Mesenchymal stem cell (in vitro differentiated cells and primary cell): ENCODE measurements around the gene BBX.

Source experiments
- DNase-seq: peaks from one replicate; pipeline ENCODE4 v3.0.0-alpha.2; 2013
- H2AFZ ChIP-seq: one replicate; pipeline ENCODE4 v1.6.1; 2013; ENCODE audit warnings: low read depth, mild to moderate bottlenecking, control low read depth, inconsistent platforms, low read length, moderate library complexity
- H2AK5ac ChIP-seq: 2 replicates; pipeline ENCODE4 v1.6.1; 2013; ENCODE audit warnings: low read length, moderate library complexity, mild to moderate bottlenecking, inconsistent platforms; ENCODE audit not compliant: severe bottlenecking
- H2BK120ac ChIP-seq: one replicate; pipeline ENCODE4 v1.6.1; 2013; ENCODE audit warnings: low read depth, mild to moderate bottlenecking, inconsistent platforms, low read length, moderate library complexity
- H2BK12ac ChIP-seq, 2 experiments: one replicate each; pipeline ENCODE4 v1.6.1; 2013; ENCODE audit warnings: inconsistent platforms in 2 of 2, low read length in 2 of 2, mild to moderate bottlenecking in 2 of 2, moderate library complexity in 2 of 2, control low read depth in 1 of 2
- H2BK15ac ChIP-seq: one replicate; pipeline ENCODE4 v1.6.1; 2013; ENCODE audit warnings: mild to moderate bottlenecking, low read depth, inconsistent platforms; ENCODE audit not compliant: poor library complexity, severe bottlenecking
- H2BK5ac ChIP-seq: 2 replicates; pipeline ENCODE4 v1.6.1; 2013; ENCODE audit warnings: low read depth, mild to moderate bottlenecking, low read length, control low read depth, inconsistent platforms; ENCODE audit not compliant: poor library complexity, severe bottlenecking
- H3K14ac ChIP-seq, 2 experiments: one replicate each; pipeline ENCODE4 v1.6.1; 2013; ENCODE audit warnings: inconsistent platforms in 2 of 2, low read length in 2 of 2, control low read depth in 1 of 2, mild to moderate bottlenecking in 1 of 2, moderate library complexity in 1 of 2
- H3K18ac ChIP-seq, 2 experiments: one replicate each; pipeline ENCODE4 v1.6.1; 2013; ENCODE audit warnings: inconsistent platforms in 2 of 2, low read length in 2 of 2, control low read depth in 1 of 2, low read depth in 1 of 2, mild to moderate bottlenecking in 1 of 2
- H3K23ac ChIP-seq, 2 experiments: one replicate each; pipeline ENCODE4 v1.6.1; 2013; ENCODE audit warnings: inconsistent platforms in 2 of 2, low read length in 2 of 2, mild to moderate bottlenecking in 2 of 2, moderate library complexity in 2 of 2, control low read depth in 1 of 2
- H3K27ac ChIP-seq: 2 replicates; pipeline ENCODE4 v1.5.1; 2013; ENCODE audit warnings: mild to moderate bottlenecking, moderate library complexity, low read length, control low read depth, inconsistent platforms; ENCODE audit not compliant: poor library complexity, severe bottlenecking
- H3K27me3 ChIP-seq, 2 experiments: 2 replicates each; pipeline versions ENCODE4 v1.6.1 to v1.7.0; 2013; ENCODE audit warnings: low read length in 2 of 2, mild to moderate bottlenecking in 2 of 2, moderate library complexity in 2 of 2, control low read depth in 1 of 2, inconsistent platforms in 1 of 2; ENCODE audit not compliant: control insufficient read depth in 1 of 2, insufficient read depth in 1 of 2
- H3K36me3 ChIP-seq, 2 experiments: 2 replicates each; pipeline versions ENCODE4 v1.6.1 to v1.7.0; 2013; ENCODE audit warnings: low read length in 2 of 2, control low read depth in 1 of 2, inconsistent platforms in 1 of 2, low read depth in 1 of 2, mild to moderate bottlenecking in 1 of 2; ENCODE audit not compliant: insufficient read depth in 2 of 2, control insufficient read depth in 1 of 2
- H3K4ac ChIP-seq, 2 experiments: one replicate each; pipeline ENCODE4 v1.6.1; 2013; ENCODE audit warnings: inconsistent platforms in 2 of 2, low read length in 2 of 2, mild to moderate bottlenecking in 2 of 2, moderate library complexity in 2 of 2, control low read depth in 1 of 2, low read depth in 1 of 2
- H3K4me1 ChIP-seq: 2 replicates; pipeline ENCODE4 v1.6.1; 2013; ENCODE audit warnings: low read depth, low read length, control low read depth; ENCODE audit not compliant: control insufficient read depth, insufficient read depth
- H3K4me2 ChIP-seq: 2 replicates; pipeline ENCODE4 v1.6.1; 2013; ENCODE audit warnings: low read length, mild to moderate bottlenecking, inconsistent platforms; ENCODE audit not compliant: poor library complexity, severe bottlenecking
- H3K4me3 ChIP-seq, 2 experiments: 2 replicates each; pipeline versions ENCODE4 v1.5.1 to v1.7.0; 2013; ENCODE audit warnings: low read length in 2 of 2, mild to moderate bottlenecking in 2 of 2, control low read depth in 1 of 2, low read depth in 1 of 2; ENCODE audit not compliant: insufficient read depth in 1 of 2
- H3K79me1 ChIP-seq: replicated peaks from 2 replicates; pipeline ENCODE4 v1.6.1; 2013; ENCODE audit warnings: mild to moderate bottlenecking, control low read depth, low read length, inconsistent platforms; ENCODE audit not compliant: poor library complexity, severe bottlenecking
- H3K9ac ChIP-seq: 2 replicates; pipeline ENCODE4 v1.7.0; 2013; ENCODE audit warnings: mild to moderate bottlenecking, low read length, moderate library complexity
- H3K9me3 ChIP-seq: 2 replicates; pipeline ENCODE4 v1.7.0; 2013; ENCODE audit warnings: mild to moderate bottlenecking, low read length; ENCODE audit not compliant: control insufficient read depth
- H4K8ac ChIP-seq: one replicate; pipeline ENCODE4 v1.6.1; 2013; ENCODE audit warnings: inconsistent platforms, mild to moderate bottlenecking, low read length, moderate library complexity
- H4K91ac ChIP-seq: one replicate; pipeline ENCODE4 v1.6.1; 2013; ENCODE audit warnings: mild to moderate bottlenecking, low read length, inconsistent platforms
- WGBS: methylation state at CpG from one replicate; pipeline ENCODE4 v1.1.7; 2013; ENCODE audit warnings: mixed read lengths; 5-methylcytosine and 5-hydroxymethylcytosine counted together

The BBX gene

DNA sequence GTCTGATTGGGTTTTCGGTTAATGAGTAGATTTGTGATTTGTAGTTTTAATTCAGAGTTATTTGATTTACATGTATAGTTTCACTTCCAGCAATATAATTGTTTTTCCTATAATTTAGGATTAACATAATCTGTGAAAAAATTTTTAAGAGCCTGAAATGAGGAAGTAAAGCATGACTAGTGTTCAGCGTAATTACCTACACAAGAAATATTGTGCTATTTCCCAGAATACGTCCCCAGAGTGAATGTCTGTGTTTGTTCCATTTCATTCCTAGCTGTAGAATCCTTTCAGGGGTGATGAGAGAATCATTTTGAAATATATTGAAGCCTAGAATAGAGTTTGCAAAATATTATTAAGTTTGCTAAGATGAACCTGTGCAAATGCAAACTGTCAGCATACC is 247.1 kb downstream of the BBX start:
- Histone ChIP-seq H3K4ac (no peak overlapping the region), H3K4me3 (no peak overlapping the region), H3K36me3 (peaks cover 4 to 11% of the 10 kb centered on the region in 2 experiments), H4K8ac (no peak overlapping the region), H3K27me3 (no peaks in the 10 kb centered on the region), H3K14ac (no peak overlapping the region), H2BK12ac (no peak overlapping the region), H3K9me3 (no peaks in the 10 kb centered on the region), H2AFZ (no peak overlapping the region), H3K23ac (no peak overlapping the region), H3K4me2 (no peak overlapping the region), H4K91ac (no peak overlapping the region), H2BK5ac (no peak overlapping the region), H3K9ac (no peak overlapping the region), H3K79me1 (peaks cover 8% of the 10 kb centered on the region), H3K27ac (no peak overlapping the region), H2AK5ac (no peak overlapping the region), H3K18ac (no peak overlapping the region), H2BK15ac (no peak overlapping the region), H2BK120ac (no peak overlapping the region), H3K4me1 (no peaks in the 10 kb centered on the region)
- no peak for DNase-seq
- 100% methylated on average over 2 of the region's 3 CpGs for WGBS

DNA sequence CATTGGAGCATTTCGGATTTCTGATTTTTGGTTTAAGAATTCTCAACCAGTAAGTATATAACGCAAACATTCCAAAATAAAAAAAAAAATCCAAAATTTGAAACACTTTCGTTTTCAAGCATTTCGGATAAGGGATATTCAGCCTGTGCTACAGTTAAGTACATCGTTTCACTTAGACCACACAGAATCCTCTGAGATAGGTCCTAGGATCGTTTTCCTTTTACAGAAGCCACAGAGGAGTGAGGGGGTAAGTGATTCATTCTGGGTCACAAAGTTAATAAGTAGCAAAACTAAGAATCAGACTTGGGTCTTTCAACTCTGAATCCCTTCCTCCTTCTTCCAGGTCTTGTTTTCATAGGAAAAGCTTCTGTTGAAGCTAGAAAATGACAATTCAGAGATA is 249.3 kb downstream of the BBX start:
- Histone ChIP-seq H2AFZ (no peak overlapping the region), H3K79me1 (peaks cover 8% of the 10 kb centered on the region), H3K27me3 (no peaks in the 10 kb centered on the region), H2BK5ac (no peak overlapping the region), H3K4me3 (no peak overlapping the region), H3K36me3 (peaks cover 0 to 16% of the 10 kb centered on the region in 2 experiments), H3K9ac (no peak overlapping the region), H2BK12ac (no peak overlapping the region), H4K91ac (no peak overlapping the region), H2BK15ac (no peak overlapping the region), H2AK5ac (no peak overlapping the region), H3K14ac (no peak overlapping the region), H3K27ac (peak overlapping the region; percentile 79), H3K18ac (no peak overlapping the region), H3K4me1 (no peaks in the 10 kb centered on the region), H3K4me2 (no peak overlapping the region), H3K4ac (no peak overlapping the region), H3K9me3 (no peaks in the 10 kb centered on the region), H4K8ac (no peak overlapping the region), H2BK120ac (no peak overlapping the region), H3K23ac (no peak overlapping the region)
- 100% methylated on average over 5 of the region's 6 CpGs for WGBS
- DNase-seq, result no peak

DNA sequence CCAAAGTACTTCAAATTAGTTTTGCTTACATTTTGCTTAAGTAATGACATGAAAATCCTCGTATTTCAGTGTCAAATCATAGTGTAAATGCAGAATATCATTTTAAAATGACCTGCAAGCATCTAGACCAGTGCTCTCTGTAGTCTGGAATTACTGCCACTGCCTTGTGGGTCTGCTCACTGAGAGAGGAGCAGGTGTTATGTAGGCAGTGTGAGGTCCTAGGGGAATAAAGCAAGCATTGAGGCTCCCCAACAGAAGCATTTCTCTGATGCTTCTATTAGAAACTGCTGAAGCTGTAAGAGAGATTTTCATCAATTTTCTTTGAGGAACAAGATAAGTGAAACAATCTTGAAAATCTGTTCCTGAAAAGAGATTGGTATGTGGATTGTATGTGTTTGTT is 253.2 kb downstream of the BBX start:
- Histone ChIP-seq H3K27me3 (no peaks in the 10 kb centered on the region), H2BK15ac (no peak overlapping the region), H3K79me1 (peaks cover 8% of the 10 kb centered on the region), H3K14ac (no peak overlapping the region), H4K91ac (no peak overlapping the region), H3K27ac (no peak overlapping the region), H3K9me3 (no peaks in the 10 kb centered on the region), H3K4me2 (no peak overlapping the region), H3K23ac (no peak overlapping the region), H4K8ac (no peak overlapping the region), H2BK12ac (no peak overlapping the region), H2BK120ac (no peak overlapping the region), H3K4ac (no peak overlapping the region), H3K9ac (no peak overlapping the region), H3K36me3 (peaks cover 0 to 40% of the 10 kb centered on the region in 2 experiments), H3K18ac (no peak overlapping the region), H3K4me3 (no peak overlapping the region), H2AK5ac (no peak overlapping the region), H2AFZ (no peak overlapping the region), H3K4me1 (no peaks in the 10 kb centered on the region), H2BK5ac (no peak overlapping the region)
- DNase-seq, result no peak
- WGBS, result no CpG with 5 or more reads among the region's 1 CpG

DNA sequence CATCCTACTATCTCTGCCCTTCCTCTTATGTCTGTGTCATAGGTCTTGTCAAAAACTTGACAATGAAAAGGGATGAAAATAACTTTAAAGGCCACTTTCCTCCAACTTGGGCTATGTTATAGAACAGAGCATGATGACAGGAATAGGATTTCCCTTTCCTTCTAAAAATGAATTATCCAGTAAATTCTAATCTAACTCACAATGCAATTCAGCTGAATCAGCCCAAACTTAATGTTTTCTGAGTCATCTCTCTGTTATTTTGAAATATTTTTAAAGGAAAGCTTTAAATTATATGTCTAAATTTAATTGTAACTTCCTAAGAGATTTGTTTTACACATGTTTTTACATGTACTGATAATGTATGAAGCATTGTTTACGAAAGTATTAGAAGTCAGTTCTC is 258.5 kb downstream of the BBX start:
- H3K27me3 ChIP-seq, result no peaks in the 10 kb centered on the region
- H3K18ac ChIP-seq, result no peak overlapping the region
- H3K9me3 ChIP-seq, result no peaks in the 10 kb centered on the region
- no peak overlapping the region for H2BK5ac ChIP-seq
- H2BK120ac ChIP-seq, result no peak overlapping the region
- peaks cover 7% of the 10 kb centered on the region for H3K79me1 ChIP-seq
- peaks cover 0 to 31% of the 10 kb centered on the region in 2 experiments for H3K36me3 ChIP-seq
- H4K91ac ChIP-seq, result no peak overlapping the region
- no peak overlapping the region for H3K23ac ChIP-seq
- H2AK5ac ChIP-seq, result no peak overlapping the region
- WGBS, result no CpG with 5 or more reads among the region's 1 CpG
- H3K4ac ChIP-seq, result no peak overlapping the region
- H2BK15ac ChIP-seq, result no peak overlapping the region
- no peak overlapping the region for H2AFZ ChIP-seq
- H3K4me2 ChIP-seq, result no peak overlapping the region
- no peak overlapping the region for H3K9ac ChIP-seq
- no peak overlapping the region for H2BK12ac ChIP-seq
- no peak overlapping the region for H4K8ac ChIP-seq
- H3K14ac ChIP-seq, result no peak overlapping the region
- no peak overlapping the region for H3K4me3 ChIP-seq
- DNase-seq, result no peak
- H3K4me1 ChIP-seq, result no peaks in the 10 kb centered on the region
- no peak overlapping the region for H3K27ac ChIP-seq
